Neural crest cell (in vitro differentiated cells): ENCODE results near the gene ELOVL6. TPM values are rescaled to one million over a fixed set of nuclear protein-coding genes. Genes with fewer than 3 reads are reported as not detected.

Source experiments
- DNase-seq: peaks from one replicate; pipeline ENCODE4 v3.0.0; 2021; ENCODE audit warnings: low read depth, mixed read lengths, low spot score
- H3K27ac Mint-ChIP-seq: one replicate; pipeline ENCODE4 v1.8.0; 2021; ENCODE audit warnings: mild to moderate bottlenecking, mixed read lengths; ENCODE audit not compliant: unreplicated experiment
- H3K27me3 Mint-ChIP-seq: 2 replicates; pipeline ENCODE4 v1.8.0; 2021; ENCODE audit warnings: low read depth, mild to moderate bottlenecking, mixed read lengths
- H3K36me3 Mint-ChIP-seq: 2 replicates; pipeline ENCODE4 v1.8.0; 2021; ENCODE audit warnings: low read depth, mild to moderate bottlenecking, mixed read lengths
- H3K4me1 Mint-ChIP-seq: 2 replicates; pipeline ENCODE4 v1.8.0; 2021; ENCODE audit warnings: mixed read lengths
- H3K4me3 Mint-ChIP-seq: one replicate; pipeline ENCODE4 v1.8.0; 2021; ENCODE audit warnings: mild to moderate bottlenecking, mixed read lengths
- H3K9me3 Mint-ChIP-seq: 2 replicates; pipeline ENCODE4 v1.8.0; 2021; ENCODE audit warnings: mixed read lengths
- total RNA-seq: library from RNA; stranded (reverse); gene quantifications from 2 replicates; pipeline ENCODE4 v1.2.1, GENCODE V29; 2021
- TF ChIP-seq, protein P1 (sequence below): fragments of 200-600 bp; sonication (generic); conservative IDR thresholded peaks from 2 replicates; pipeline ENCODE4 v1.5.0; 2021; ENCODE audit warnings: antibody characterized with exemption, mild to moderate bottlenecking

ELOVL6 gene
- total RNA-seq, 1 donor from 2014 or later, result 105 TPM

DNA sequence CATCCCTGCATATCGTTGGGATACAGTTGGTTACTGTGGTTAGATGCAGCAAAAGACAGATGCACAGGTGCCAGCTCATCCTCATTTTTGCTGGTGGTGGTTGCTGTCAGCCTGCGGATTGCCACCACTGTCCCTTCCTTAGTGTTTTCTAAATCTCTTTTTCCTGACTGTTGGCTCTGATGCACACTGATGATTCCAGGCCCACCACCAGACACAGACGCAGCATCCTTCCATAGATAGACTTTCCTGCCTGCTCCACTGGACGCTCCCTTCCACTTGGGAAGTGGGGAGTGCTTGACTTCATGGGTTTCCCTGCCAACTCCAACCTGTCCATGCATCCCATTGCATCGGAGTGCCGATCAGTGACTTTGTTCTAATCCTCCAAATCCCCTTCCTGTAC, 184.2 kb downstream of the ELOVL6 start:
- peaks cover 5% of the 10 kb centered on the region for H3K4me1 Mint-ChIP-seq
- TF ChIP-seq, protein P1, sequence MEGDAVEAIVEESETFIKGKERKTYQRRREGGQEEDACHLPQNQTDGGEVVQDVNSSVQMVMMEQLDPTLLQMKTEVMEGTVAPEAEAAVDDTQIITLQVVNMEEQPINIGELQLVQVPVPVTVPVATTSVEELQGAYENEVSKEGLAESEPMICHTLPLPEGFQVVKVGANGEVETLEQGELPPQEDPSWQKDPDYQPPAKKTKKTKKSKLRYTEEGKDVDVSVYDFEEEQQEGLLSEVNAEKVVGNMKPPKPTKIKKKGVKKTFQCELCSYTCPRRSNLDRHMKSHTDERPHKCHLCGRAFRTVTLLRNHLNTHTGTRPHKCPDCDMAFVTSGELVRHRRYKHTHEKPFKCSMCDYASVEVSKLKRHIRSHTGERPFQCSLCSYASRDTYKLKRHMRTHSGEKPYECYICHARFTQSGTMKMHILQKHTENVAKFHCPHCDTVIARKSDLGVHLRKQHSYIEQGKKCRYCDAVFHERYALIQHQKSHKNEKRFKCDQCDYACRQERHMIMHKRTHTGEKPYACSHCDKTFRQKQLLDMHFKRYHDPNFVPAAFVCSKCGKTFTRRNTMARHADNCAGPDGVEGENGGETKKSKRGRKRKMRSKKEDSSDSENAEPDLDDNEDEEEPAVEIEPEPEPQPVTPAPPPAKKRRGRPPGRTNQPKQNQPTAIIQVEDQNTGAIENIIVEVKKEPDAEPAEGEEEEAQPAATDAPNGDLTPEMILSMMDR, result no peak
- no peak overlapping the region for H3K27ac Mint-ChIP-seq
- no peaks in the 10 kb centered on the region for H3K27me3 Mint-ChIP-seq
- no peaks in the 10 kb centered on the region for H3K36me3 Mint-ChIP-seq
- no peak for DNase-seq
- peaks cover 3% of the 10 kb centered on the region for H3K9me3 Mint-ChIP-seq
- no peak overlapping the region for H3K4me3 Mint-ChIP-seq

DNA sequence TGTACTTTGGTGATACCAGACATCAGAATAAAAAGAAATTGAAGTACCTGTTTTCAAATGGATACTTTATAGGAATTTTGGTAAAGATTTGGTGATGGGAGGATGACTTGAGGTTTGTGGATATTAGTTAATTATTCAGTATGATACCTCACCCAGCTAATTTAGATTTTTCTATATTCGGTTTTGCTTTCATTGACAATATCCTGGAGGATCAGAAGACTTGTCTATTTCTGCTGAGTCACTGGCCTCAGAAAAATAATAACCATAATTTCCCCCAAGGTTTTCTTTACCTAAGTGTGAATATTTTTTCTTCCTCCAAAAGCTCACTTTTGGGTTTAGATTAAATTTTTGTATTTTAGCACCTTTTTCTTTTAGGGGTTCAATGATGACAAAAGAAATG, 185.5 kb downstream of the ELOVL6 start:
- DNase-seq, result no peak
- Mint-ChIP-seq H3K4me1 (peaks cover 10% of the 10 kb centered on the region), H3K27me3 (no peaks in the 10 kb centered on the region), H3K4me3 (no peak overlapping the region), H3K36me3 (no peaks in the 10 kb centered on the region), H3K27ac (no peak overlapping the region), H3K9me3 (peaks cover 3% of the 10 kb centered on the region)
- TF ChIP-seq, protein P1, result no peak

DNA sequence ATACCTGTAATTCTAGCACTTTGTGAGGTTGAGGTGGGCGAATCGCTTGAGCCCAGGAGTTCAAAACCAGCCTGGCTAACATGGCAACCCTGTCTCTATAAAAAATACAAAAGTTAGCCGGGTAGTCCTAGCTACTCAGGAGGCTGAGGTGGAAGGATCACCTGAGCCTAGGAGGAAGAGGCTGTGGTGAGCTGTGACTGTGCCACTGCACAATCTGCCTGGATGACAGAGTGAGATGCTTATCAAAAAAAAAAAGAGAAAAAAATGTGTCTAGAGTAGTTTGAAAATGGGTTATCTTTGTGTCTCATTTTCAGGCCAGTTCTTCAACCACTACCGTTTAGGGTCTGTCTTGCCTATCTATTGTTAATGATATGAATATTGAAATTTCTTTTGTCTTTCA, 187.6 kb downstream of the ELOVL6 start:
- H3K27me3 Mint-ChIP-seq, result no peaks in the 10 kb centered on the region
- DNase-seq, result no peak
- TF ChIP-seq, protein P1, result no peak
- peaks cover 16% of the 10 kb centered on the region for H3K4me1 Mint-ChIP-seq
- H3K36me3 Mint-ChIP-seq, result no peaks in the 10 kb centered on the region
- H3K4me3 Mint-ChIP-seq, result no peak overlapping the region
- H3K9me3 Mint-ChIP-seq, result no peaks in the 10 kb centered on the region
- H3K27ac Mint-ChIP-seq, result no peak overlapping the region

DNA sequence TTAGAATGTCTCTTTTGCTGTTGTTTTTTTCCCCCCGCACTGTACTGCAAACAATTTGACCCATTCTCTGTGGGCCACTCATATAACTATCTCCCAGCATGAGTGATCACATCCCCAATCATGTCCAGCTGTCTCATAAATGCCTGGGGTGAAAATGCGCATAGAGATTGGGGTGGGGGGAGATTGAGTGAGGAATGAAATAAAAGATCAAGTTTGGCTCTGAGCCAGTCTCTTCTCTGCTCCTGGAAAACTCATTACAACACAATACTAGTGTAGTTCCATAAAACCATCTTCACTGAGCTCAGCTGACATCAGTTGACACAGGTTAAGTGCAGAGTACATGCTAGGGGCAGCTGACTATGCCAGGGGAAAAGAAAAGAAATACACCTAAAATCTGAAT, 188.9 kb downstream of the ELOVL6 start:
- H3K4me3 Mint-ChIP-seq, result no peak overlapping the region
- no peak for DNase-seq
- TF ChIP-seq, protein P1, result no peak
- no peak overlapping the region for H3K27ac Mint-ChIP-seq
- H3K4me1 Mint-ChIP-seq, result peaks cover 20% of the 10 kb centered on the region
- no peaks in the 10 kb centered on the region for H3K27me3 Mint-ChIP-seq
- H3K9me3 Mint-ChIP-seq, result no peaks in the 10 kb centered on the region
- H3K36me3 Mint-ChIP-seq, result no peaks in the 10 kb centered on the region

DNA sequence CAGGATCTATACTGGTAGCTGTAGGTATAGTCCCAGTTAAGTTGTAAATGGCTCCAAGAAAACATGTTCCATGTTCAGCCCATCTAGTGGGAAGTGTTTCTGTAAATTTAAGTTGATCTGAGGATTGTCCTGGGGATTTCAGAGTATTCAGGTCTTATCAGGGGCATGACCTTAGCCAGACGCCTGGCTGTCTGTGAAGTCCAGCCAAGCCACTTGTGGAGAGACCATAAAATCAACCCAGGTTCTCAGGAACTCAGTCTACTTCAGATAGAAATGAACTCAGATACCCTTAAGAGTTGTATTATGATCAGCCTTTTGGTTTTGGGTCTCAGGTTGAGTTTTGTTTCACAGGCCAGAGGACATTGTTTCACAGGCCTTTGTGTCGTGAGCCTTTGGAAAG, 189.9 kb downstream of the ELOVL6 start:
- DNase-seq, result no peak
- Mint-ChIP-seq H3K27ac (no peak overlapping the region), H3K27me3 (no peaks in the 10 kb centered on the region), H3K4me3 (no peak overlapping the region), H3K36me3 (no peaks in the 10 kb centered on the region), H3K4me1 (peaks cover 20% of the 10 kb centered on the region), H3K9me3 (no peaks in the 10 kb centered on the region)
- TF ChIP-seq, protein P1, result no peak

DNA sequence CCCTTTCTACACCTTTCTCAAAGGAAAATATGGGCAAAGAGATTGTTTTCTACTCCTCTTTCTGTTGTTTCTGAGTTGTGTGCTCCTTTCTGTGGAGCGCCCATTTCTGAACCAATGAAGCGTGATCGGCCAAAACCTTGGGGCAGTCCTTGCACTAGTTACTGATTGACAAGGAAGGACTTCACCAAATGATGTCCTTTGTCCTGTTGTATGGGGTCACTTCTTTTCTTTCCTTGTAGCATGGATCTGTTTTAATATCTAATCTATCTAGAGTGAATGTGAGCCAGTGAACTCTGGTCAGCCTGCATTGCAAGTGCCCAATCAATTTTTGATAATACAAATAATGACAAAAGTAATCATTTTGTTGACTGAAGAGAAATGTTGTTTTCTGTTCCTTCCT, 191.2 kb downstream of the ELOVL6 start:
- Mint-ChIP-seq H3K4me1 (peaks cover 20% of the 10 kb centered on the region), H3K27me3 (no peaks in the 10 kb centered on the region), H3K36me3 (no peaks in the 10 kb centered on the region), H3K27ac (no peak overlapping the region), H3K9me3 (no peaks in the 10 kb centered on the region), H3K4me3 (no peak overlapping the region)
- TF ChIP-seq, protein P1, result no peak
- no peak for DNase-seq
